ENCODE measurements around the gene ATG10. TPM values are rescaled to one million over a fixed set of nuclear protein-coding genes. Genes with fewer than 3 reads are reported as not detected.

Gene ATG10
- total RNA-seq, 1 experiment from 2014 or later: 12.2 TPM

- TF ChIP-seq, protein P1, sequence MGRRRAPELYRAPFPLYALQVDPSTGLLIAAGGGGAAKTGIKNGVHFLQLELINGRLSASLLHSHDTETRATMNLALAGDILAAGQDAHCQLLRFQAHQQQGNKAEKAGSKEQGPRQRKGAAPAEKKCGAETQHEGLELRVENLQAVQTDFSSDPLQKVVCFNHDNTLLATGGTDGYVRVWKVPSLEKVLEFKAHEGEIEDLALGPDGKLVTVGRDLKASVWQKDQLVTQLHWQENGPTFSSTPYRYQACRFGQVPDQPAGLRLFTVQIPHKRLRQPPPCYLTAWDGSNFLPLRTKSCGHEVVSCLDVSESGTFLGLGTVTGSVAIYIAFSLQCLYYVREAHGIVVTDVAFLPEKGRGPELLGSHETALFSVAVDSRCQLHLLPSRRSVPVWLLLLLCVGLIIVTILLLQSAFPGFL (CRISPR knock-in tag; IDR thresholded peaks at IDR 0.05; ENCODE audit: borderline replicate concordance): no peak
- TF ChIP-seq EMX1 (CRISPR knock-in tag; IDR thresholded peaks at IDR 0.05) (no peak), ERG (CRISPR knock-in tag; IDR thresholded peaks at IDR 0.05) (no peak), ZNF532 (CRISPR knock-in tag; IDR thresholded peaks at IDR 0.05; ENCODE audit: borderline replicate concordance) (no peak), ZNF416 (CRISPR knock-in tag; IDR thresholded peaks at IDR 0.05) (no peak)
- TF ChIP-seq, protein P2, sequence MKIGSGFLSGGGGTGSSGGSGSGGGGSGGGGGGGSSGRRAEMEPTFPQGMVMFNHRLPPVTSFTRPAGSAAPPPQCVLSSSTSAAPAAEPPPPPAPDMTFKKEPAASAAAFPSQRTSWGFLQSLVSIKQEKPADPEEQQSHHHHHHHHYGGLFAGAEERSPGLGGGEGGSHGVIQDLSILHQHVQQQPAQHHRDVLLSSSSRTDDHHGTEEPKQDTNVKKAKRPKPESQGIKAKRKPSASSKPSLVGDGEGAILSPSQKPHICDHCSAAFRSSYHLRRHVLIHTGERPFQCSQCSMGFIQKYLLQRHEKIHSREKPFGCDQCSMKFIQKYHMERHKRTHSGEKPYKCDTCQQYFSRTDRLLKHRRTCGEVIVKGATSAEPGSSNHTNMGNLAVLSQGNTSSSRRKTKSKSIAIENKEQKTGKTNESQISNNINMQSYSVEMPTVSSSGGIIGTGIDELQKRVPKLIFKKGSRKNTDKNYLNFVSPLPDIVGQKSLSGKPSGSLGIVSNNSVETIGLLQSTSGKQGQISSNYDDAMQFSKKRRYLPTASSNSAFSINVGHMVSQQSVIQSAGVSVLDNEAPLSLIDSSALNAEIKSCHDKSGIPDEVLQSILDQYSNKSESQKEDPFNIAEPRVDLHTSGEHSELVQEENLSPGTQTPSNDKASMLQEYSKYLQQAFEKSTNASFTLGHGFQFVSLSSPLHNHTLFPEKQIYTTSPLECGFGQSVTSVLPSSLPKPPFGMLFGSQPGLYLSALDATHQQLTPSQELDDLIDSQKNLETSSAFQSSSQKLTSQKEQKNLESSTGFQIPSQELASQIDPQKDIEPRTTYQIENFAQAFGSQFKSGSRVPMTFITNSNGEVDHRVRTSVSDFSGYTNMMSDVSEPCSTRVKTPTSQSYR (CRISPR knock-in tag; IDR thresholded peaks at IDR 0.05): no peak
Observed at GRCh38 chr5:82152978-82153481, 181.2 kb downstream of the ATG10 start (continued).

- peaks cover 26% of the 10 kb centered on the region for H3K4me1 Mint-ChIP-seq
- no peaks in the 10 kb centered on the region for H3K27me3 Mint-ChIP-seq (ENCODE audit: low read depth)
- no peak overlapping the region for H3K27ac Mint-ChIP-seq
- POLR2A ChIA-PET: no interaction called here
- no peaks in the 10 kb centered on the region for H3K36me3 Mint-ChIP-seq
- CTCF ChIA-PET: no interaction called here
- H3K9me3 Mint-ChIP-seq: no peaks in the 10 kb centered on the region
- no peak for DNase-seq (ENCODE audit: low spot score)
- no peak overlapping the region for H3K4me3 Mint-ChIP-seq
- ATAC-seq: no peak
- TF ChIP-seq, protein P3, sequence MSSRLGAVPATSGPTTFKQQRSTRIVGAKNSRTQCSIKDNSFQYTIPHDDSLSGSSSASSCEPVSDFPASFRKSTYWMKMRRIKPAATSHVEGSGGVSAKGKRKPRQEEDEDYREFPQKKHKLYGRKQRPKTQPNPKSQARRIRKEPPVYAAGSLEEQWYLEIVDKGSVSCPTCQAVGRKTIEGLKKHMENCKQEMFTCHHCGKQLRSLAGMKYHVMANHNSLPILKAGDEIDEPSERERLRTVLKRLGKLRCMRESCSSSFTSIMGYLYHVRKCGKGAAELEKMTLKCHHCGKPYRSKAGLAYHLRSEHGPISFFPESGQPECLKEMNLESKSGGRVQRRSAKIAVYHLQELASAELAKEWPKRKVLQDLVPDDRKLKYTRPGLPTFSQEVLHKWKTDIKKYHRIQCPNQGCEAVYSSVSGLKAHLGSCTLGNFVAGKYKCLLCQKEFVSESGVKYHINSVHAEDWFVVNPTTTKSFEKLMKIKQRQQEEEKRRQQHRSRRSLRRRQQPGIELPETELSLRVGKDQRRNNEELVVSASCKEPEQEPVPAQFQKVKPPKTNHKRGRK (CRISPR knock-in tag; IDR thresholded peaks at IDR 0.05; ENCODE audit: borderline replicate concordance): no peak
- no peak for TF ChIP-seq PRDM15 (CRISPR knock-in tag; IDR thresholded peaks at IDR 0.05)
- TF ChIP-seq TP53 (CRISPR knock-in tag; IDR thresholded peaks at IDR 0.05): no peak
- TF ChIP-seq GTF2I (CRISPR knock-in tag; conservative IDR thresholded peaks at IDR 0.05): no peak
- TF ChIP-seq, protein P4, sequence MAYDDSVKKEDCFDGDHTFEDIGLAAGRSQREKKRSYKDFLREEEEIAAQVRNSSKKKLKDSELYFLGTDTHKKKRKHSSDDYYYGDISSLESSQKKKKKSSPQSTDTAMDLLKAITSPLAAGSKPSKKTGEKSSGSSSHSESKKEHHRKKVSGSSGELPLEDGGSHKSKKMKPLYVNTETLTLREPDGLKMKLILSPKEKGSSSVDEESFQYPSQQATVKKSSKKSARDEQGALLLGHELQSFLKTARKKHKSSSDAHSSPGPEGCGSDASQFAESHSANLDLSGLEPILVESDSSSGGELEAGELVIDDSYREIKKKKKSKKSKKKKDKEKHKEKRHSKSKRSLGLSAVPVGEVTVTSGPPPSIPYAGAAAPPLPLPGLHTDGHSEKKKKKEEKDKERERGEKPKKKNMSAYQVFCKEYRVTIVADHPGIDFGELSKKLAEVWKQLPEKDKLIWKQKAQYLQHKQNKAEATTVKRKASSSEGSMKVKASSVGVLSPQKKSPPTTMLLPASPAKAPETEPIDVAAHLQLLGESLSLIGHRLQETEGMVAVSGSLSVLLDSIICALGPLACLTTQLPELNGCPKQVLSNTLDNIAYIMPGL (CRISPR knock-in tag; IDR thresholded peaks at IDR 0.05): no peak
- TF ChIP-seq, protein P5, sequence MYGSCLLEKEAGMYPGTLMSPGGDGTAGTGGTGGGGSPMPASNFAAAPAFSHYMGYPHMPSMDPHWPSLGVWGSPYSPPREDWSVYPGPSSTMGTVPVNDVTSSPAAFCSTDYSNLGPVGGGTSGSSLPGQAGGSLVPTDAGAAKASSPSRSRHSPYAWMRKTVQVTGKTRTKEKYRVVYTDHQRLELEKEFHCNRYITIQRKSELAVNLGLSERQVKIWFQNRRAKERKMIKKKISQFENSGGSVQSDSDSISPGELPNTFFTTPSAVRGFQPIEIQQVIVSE (CRISPR knock-in tag; IDR thresholded peaks at IDR 0.05; ENCODE audit: borderline replicate concordance): no peak
- TF ChIP-seq JUN (CRISPR knock-in tag; IDR thresholded peaks at IDR 0.05): no peak
- no peak for TF ChIP-seq NR3C1 (CRISPR knock-in tag; conservative IDR thresholded peaks at IDR 0.05; ENCODE audit: low read depth)
- no peak for TF ChIP-seq ESRRA (CRISPR knock-in tag; IDR thresholded peaks at IDR 0.05; ENCODE audit: borderline replicate concordance)
- TF ChIP-seq, protein P6, sequence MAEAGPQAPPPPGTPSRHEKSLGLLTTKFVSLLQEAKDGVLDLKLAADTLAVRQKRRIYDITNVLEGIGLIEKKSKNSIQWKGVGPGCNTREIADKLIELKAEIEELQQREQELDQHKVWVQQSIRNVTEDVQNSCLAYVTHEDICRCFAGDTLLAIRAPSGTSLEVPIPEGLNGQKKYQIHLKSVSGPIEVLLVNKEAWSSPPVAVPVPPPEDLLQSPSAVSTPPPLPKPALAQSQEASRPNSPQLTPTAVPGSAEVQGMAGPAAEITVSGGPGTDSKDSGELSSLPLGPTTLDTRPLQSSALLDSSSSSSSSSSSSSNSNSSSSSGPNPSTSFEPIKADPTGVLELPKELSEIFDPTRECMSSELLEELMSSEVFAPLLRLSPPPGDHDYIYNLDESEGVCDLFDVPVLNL (CRISPR knock-in tag; IDR thresholded peaks at IDR 0.05; ENCODE audit: borderline replicate concordance, low read depth): no peak
- no peak for TF ChIP-seq CREM (CRISPR knock-in tag; IDR thresholded peaks at IDR 0.05)
Observed at GRCh38 chr5:82154776-82155175, 183.0 kb downstream of the ATG10 start.

All from WTC11 (cell line).